HS-5 (cell line): ENCODE measurements around the gene RHOT2.

Experiments used
- DNase-seq: peaks from one replicate; pipeline ENCODE4 v3.0.0-alpha.2; 2012; ENCODE audit warnings: low read depth

RHOT2 gene

GRCh38 chr16:700684-701584, 33.0 kb downstream of the RHOT2 start:
- no peak for DNase-seq

DNA sequence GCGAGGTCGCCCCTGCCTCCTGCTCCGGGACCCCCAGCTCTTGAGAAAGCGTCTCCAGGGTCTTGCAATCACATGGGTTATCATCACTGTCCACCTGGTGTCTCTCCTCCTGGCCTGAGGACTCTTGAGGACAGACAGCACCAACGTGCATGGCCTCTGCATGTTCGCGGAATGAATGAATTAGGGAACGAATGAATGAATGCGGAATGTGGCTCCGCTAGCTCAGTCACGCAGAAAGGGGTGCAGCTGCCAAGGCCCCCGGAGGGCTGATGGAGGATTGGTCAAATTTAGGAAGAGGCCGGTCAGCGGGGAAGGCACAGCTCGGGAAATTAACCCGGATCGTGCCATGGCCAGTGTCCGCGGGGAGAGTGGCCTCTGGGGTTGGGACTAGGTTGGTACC, 34.4 kb downstream of the RHOT2 start:
- DNase-seq, result no peak

- DNase-seq, result no peak
These were observed 35.5 kb downstream of the RHOT2 start for GRCh38 chr16:703406-703805.

DNA sequence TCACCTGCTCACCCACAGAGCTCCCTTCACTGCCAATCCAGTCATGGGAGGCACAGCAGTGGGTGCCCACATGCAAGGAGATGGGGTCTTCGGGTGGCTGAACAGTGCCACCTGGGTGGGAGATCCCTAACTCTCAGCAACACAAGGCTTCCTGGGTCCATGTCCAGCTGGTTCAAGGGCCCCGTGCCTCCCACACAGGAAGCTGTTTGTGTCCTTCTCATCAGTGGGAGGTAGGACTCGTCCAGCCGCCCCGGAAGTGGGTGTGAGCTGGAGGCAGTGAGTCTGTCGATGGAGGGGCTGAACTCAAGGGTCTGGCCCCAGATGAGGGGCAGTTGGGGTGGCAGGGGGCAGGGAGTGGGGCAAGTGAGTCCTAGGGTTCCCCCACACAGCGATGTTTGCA, 36.1 kb downstream of the RHOT2 start:
- DNase-seq, result no peak

GRCh38 chr16:704552-705380, 36.8 kb downstream of the RHOT2 start:
- DNase-seq, result no peak

- DNase-seq, result no peak
These were observed 37.7 kb downstream of the RHOT2 start, which contains the start of gene FBXL16 for GRCh38 chr16:705431-706188. Gene FBXL16 (minus strand): TSS chr16:705801. CDS start chr16:697405, 8,396 bp downstream.

DNA sequence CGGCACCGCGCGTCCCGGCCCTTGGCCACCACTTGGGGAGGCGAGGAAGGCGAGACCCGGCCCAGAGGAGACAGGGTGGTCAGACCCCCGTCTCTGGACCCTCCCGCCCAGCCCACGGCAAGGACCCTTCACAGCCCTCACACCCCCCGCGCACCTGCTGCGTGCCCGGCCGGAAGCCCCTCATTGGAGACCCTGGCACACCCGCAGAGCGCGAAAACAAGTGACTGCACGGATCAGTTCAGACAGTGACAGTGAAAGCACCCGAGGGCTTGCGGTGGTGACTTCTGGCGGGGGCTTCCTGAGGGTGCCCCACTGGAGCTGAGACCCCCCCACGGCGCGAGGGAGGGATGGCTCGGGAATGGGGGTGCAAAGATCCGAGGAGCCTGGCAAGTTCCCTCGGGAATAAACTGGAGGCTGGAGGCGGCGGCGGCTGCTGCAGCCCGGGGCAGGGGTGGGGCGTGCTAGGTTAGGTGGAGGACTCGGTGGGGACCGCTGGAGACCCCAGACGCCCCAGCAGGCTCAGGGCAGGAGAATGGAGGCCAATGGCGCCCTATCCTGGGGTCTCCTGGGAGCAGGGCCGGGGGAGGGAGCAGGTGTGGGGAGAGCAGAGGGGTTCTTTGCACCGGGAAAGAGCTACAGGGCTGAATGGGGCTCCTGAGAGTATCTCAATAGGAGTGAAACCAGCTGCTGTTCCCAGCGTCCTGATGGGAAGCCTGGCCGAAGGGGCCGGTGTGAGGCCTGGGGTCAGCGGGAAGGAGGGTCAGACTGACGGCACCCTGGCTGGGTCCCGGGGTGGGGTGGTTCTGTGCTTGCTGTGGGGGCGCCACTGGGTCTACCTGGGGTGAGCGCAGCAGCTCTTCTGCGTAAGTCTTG, 38.5 kb downstream of the RHOT2 start:
- DNase-seq, result no peak

GRCh38 chr16:707062-707538, 39.2 kb downstream of the RHOT2 start:
- DNase-seq, result no peak

- no peak for DNase-seq
These were observed 40.1 kb downstream of the RHOT2 start for GRCh38 chr16:708019-708418.

- no peak for DNase-seq
These were observed 41.0 kb downstream of the RHOT2 start for GRCh38 chr16:708959-709358.

DNA sequence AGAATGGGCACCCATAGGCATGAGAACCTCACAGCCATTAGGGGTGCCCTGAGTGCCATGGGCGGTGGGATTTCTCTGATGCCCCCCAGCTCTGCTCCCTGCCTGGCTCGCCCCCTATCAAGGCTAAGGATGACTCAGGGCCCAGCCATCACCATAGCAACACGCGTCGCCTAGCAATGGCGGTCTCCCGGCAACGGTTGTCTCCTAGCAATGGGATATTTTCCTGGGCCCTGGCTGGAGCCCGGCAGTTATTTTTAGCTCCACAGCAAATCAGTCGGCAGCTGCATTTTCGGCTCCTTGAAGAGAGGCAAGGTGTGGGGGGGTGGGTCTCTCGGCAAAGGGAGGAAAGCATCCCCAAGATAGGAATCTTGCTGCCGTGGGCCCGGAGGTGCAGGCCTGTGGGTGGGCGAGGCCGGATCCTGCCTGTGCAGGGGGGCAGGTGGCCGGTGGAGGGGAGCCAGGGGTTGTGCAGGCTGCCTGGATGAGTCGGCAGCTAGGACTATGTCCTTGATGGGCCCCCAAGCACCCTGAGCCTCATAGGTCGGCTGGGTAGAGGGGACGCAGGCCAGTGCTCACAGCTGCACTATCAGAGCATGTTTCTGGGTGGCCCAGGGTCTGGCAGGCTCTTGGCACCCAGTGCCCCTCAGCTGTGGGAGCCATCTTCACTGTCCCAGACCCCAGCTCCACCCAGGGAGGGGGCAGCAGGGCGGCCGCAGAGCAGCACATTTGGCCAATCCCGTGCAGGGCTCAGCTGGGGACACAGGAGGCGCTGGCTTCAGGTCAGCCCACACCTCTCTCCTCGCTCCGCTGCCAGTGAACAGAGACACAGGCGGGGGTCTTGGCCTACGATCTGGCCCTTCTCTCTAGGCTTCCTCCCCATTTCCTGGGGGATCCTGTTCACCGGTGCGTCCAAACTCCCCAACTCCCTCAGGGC, 41.9 kb downstream of the RHOT2 start:
- DNase-seq, result no peak

DNA sequence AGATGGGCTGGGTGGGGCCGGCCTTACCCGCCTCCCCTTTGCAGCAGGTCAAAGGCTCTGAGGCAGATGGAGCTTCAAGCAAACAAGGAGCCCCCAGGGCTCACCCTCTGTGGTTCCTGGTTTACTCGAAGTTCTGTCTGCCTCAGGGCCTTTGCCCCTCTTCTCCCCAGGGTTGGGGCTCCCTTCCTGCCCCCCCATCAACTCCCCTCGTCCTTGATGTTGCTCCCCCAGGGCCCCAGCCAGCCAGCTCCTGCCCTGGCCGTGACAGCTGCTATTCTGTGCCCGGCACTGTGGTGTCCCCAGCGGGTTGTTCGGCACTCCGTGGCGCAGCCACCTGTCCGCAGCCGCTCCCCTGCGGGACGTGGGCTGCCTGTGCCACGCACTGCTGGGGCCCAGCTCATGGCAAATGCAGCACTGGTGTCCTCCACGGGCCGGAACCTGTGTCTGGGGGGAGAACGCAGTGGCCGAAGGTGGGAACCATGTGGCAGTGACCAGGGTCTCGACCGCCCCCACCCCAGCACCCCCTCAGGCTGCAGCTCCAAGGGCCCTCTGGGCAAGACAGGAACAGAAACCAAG, 42.7 kb downstream of the RHOT2 start:
- no peak for DNase-seq

DNA sequence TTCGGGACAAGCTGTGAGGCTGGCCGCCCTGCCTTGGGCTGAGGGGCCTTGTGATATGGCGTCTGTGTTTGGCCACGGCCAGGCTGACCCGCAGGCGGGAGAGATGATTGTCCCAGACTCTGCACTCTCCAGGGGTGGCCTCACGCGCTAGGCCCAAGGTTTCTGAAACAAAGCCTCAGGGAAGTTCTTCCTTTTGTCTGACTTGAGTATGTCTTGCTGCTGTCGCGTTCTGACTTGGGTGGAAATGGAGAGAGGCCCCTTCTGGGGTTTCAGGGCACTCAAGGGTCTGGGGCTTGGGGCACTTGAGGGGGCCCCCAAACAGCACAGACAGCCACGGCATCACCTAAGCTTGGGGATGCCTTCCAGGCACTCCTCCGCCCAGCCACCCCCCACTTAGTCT, 43.2 kb downstream of the RHOT2 start:
- DNase-seq, result no peak

DNA sequence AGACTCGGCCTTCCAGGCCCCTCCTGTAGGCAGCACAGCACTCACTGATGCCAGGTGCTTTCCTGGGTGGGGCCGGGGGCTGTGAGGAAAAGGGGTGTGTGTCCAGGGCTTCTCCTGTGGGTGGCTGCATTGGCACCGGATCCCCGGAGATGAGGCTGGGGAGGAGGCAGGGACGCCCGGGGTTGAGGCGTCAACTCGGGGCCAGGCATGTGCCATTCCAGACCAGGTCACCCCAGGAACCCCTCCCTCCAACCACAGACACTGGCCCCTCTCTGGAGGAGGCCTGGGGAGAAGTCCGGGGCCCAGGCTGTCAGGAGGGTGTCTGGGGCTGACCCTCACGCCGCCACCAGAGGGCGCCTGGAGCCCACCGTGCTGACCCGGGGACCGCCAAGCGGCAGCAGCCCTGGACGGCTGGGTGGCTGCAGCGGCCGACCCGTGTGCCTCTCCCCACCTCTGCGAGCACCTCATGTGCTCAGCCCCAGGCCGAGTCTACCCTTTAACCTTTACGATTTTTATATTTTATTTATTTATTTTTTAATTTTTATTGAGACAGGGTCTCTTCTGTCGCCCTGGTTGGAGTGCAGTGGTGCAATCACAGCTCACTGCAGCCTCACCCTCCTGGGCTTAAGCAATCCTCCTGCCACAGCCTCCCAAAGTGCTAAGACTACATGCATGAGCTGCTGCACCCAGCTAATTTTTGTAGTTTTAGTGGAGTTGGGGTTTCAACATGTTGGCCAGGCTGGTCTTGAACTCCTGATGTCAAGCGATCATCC, 43.8 kb downstream of the RHOT2 start:
- no peak for DNase-seq

DNA sequence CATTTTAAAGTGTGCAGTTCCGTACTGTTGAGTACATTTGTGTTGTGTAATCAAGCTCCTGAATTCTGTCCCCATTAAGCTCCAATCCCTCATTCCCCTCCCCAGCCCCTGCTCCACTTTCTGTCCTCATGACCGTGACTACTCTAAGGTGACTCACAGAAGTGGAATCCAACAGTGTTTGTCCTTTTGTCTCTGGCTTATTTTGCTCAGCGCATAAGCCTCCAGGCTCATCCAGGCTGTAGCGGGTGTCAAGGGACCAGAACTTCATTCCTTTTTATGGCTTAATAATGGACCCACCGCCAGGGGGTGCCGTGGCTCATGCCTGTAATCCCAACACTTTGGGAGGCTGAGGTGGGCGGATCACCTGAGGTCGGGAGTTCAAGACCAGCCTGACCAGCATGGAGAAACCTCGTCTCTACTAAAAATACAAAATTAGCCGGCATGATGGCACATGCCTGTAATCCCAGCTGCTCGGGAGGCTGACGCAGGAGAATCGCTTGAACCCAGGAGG, 44.9 kb downstream of the RHOT2 start:
- DNase-seq, result peak; percentile 95

DNA sequence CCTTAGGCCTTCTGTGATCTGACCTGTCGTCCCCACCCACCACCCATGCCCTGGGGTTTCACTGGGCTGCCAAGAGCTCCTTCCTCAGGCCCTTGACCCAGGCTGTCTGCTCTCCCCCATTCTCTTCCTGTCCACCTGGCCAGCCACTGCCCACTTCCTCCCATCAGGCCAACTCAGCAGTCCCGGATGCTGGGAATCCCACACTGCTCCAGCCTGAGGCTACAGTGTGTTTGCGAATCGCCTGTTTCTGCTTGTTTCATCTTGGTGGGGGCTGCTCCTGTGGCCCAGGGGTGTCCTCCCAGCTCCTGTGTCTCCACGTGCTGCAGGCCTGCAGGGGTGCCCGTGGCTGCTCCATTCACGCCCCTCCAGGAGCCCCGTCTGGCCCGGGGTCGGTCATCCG, 46.1 kb downstream of the RHOT2 start:
- no peak for DNase-seq

DNA sequence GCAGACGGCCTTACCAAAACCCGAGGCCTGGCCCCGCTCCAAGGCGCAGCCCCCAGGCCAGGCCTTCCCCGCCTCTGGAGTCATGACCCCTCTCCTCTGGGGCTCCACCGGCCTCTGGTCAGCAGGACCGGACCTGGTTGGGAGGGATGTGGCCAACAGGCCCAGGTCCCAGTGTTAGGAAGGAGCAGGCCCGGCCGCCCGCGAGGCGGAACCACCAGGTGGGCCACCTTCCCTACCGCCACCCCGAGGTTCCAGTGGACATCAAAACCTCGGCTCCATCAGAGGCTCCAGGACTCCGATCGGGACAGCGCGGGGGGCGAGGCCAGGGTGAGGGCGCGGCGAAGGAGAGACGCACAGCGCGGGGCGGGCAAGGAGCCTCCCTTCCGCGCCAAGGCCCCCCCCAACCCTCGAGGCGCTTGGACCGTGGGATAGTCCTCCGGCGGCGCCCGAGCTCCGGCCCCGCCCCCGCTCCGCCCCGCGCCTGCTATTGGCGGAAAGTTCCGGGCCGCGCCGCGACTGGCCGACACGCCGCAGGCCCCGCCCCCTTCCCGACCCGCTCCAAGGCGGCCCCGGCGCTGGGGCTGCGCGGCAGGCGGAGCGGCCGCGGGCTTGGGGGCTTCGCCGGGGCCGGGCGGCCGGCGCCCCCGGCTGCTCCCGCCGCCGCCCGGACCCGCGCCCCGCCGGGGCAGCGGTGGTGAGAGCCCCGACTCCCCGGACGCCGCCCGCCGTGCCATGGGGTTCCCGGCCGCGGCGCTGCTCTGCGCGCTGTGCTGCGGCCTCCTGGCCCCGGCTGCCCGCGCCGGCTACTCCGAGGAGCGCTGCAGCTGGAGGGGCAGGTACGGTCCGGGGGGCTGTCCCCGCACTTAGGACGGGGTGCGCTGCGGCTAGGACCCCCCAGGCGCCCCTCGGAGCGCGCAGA, 46.9 kb downstream of the RHOT2 start, which contains the start of gene METRN:
METRN (plus strand) TSS at position 561 of the 919 bp plus-strand sequence; CDS start at position 733, 172 bp downstream.
- DNase-seq, result no peak
